Measurements from ENCODE around the gene CD5L. TPM values are rescaled to one million over a fixed set of nuclear protein-coding genes. Genes with fewer than 3 reads are reported as not detected.

Gene CD5L
- total RNA-seq, 1 experiment from 2014 or later = not detected

GRCh38 chr1:157831968-157832626, 9.5 kb downstream of the CD5L start:
- CTCF ChIA-PET = no interaction called here
- peaks cover 60% of the 10 kb centered on the region for H3K27me3 ChIP-seq (ENCODE audit: low read length)
- POLR2A ChIA-PET (ENCODE audit: unreplicated experiment) = no interaction called here
- H4K20me1 ChIP-seq (ENCODE audit: low read length) = no peaks in the 10 kb centered on the region
- no peak for DNase-seq
- H3F3A ChIP-seq (ENCODE audit: low read length, unreplicated experiment) = no peaks in the 10 kb centered on the region
- no peak overlapping the region for H3K4me3 ChIP-seq (ENCODE audit: low read length)
- H3K4me1 ChIP-seq (ENCODE audit: insufficient read depth, low read length) = no peaks in the 10 kb centered on the region
- H3K79me2 ChIP-seq (ENCODE audit: low read length) = no peaks in the 10 kb centered on the region
- intact Hi-C loops (cut with micrococcal nuclease) = no loop called here
- H3K36me3 ChIP-seq (ENCODE audit: low read depth, low read length) = no peaks in the 10 kb centered on the region
- BruUV-seq (replicated peaks) = no TSS peak
- TF ChIP-seq EZH2 (IDR thresholded peaks at IDR 0.05; ENCODE audit: low read length, unreplicated experiment) = no peak
- ATAC-seq = no peak
- H2AFZ ChIP-seq (ENCODE audit: low read length) = no peak overlapping the region
- no peaks in the 10 kb centered on the region for H3K9me3 ChIP-seq (ENCODE audit: low read length)
- no peak overlapping the region for H3K27ac ChIP-seq (ENCODE audit: low read length)
- H3K4me2 ChIP-seq (ENCODE audit: low read length) = no peak overlapping the region
- H3K9me2 ChIP-seq (replicated peaks; ENCODE audit: low read length) = no peaks in the 10 kb centered on the region
- H3K9ac ChIP-seq (ENCODE audit: low read length) = no peak overlapping the region

GRCh38 chr1:157830887-157831286, 10.7 kb downstream of the CD5L start:
- Histone ChIP-seq H3K9ac (ENCODE audit: low read length) (no peak overlapping the region), H3K4me2 (ENCODE audit: low read length) (no peak overlapping the region), H3K27me3 (ENCODE audit: low read length) (peaks cover 47% of the 10 kb centered on the region), H3K9me2 (replicated peaks; ENCODE audit: low read length) (no peaks in the 10 kb centered on the region), H3K36me3 (ENCODE audit: low read depth, low read length) (no peaks in the 10 kb centered on the region), H3K9me3 (ENCODE audit: low read length) (no peaks in the 10 kb centered on the region), H4K20me1 (ENCODE audit: low read length) (no peaks in the 10 kb centered on the region), H3K4me3 (ENCODE audit: low read length) (no peak overlapping the region), H3K4me1 (ENCODE audit: insufficient read depth, low read length) (no peaks in the 10 kb centered on the region), H3F3A (ENCODE audit: low read length, unreplicated experiment) (no peaks in the 10 kb centered on the region), H3K27ac (ENCODE audit: low read length) (no peak overlapping the region), H2AFZ (ENCODE audit: low read length) (no peak overlapping the region), H3K79me2 (ENCODE audit: low read length) (no peaks in the 10 kb centered on the region)
- BruUV-seq (replicated peaks) = no TSS peak
- POLR2A ChIA-PET (ENCODE audit: unreplicated experiment) = no interaction called here
- intact Hi-C loops (cut with micrococcal nuclease) = no loop called here
- CTCF ChIA-PET = no interaction called here
- DNase-seq (no peak), ATAC-seq (no peak)
- no peak for TF ChIP-seq EZH2 (IDR thresholded peaks at IDR 0.05; ENCODE audit: low read length, unreplicated experiment)
- no peak for TF ChIP-seq EZH2phosphoT487 (IDR thresholded peaks at IDR 0.05; ENCODE audit: borderline replicate concordance, low read length)
- TF ChIP-seq CTCF (conservative IDR thresholded peaks at IDR 0.05; ENCODE audit: low read depth, low read length) = no peak

- intact Hi-C loops (cut with micrococcal nuclease) = no loop called here
- H3K9me3 ChIP-seq (ENCODE audit: low read length) = no peaks in the 10 kb centered on the region
- TF ChIP-seq EZH2 (IDR thresholded peaks at IDR 0.05; ENCODE audit: low read length, unreplicated experiment) (no peak), EZH2phosphoT487 (IDR thresholded peaks at IDR 0.05; ENCODE audit: borderline replicate concordance, low read length) (no peak), CTCF (conservative IDR thresholded peaks at IDR 0.05; ENCODE audit: low read depth, low read length) (no peak)
- BruUV-seq (replicated peaks) = no TSS peak
- no peaks in the 10 kb centered on the region for H3K36me3 ChIP-seq (ENCODE audit: low read depth, low read length)
- ChIA-PET CTCF (interaction anchor here (0.5 kb wide), 1 partner anchor 249 kb away, joined by 3 read pairs; no protein-coding TSS in a partner anchor), POLR2A (ENCODE audit: unreplicated experiment) (no interaction called here)
- H3K27me3 ChIP-seq (ENCODE audit: low read length) = peaks cover 46% of the 10 kb centered on the region
- no peaks in the 10 kb centered on the region for H4K20me1 ChIP-seq (ENCODE audit: low read length)
- H3K9me2 ChIP-seq (replicated peaks; ENCODE audit: low read length) = no peaks in the 10 kb centered on the region
- H3K27ac ChIP-seq (ENCODE audit: low read length) = no peak overlapping the region
- no peaks in the 10 kb centered on the region for H3F3A ChIP-seq (ENCODE audit: low read length, unreplicated experiment)
- ATAC-seq (no peak), DNase-seq (no peak)
- no peak overlapping the region for H2AFZ ChIP-seq (ENCODE audit: low read length)
- H3K9ac ChIP-seq (ENCODE audit: low read length) = no peak overlapping the region
- H3K4me3 ChIP-seq (ENCODE audit: low read length) = no peak overlapping the region
- no peaks in the 10 kb centered on the region for H3K4me1 ChIP-seq (ENCODE audit: insufficient read depth, low read length)
- no peaks in the 10 kb centered on the region for H3K79me2 ChIP-seq (ENCODE audit: low read length)
- H3K4me2 ChIP-seq (ENCODE audit: low read length) = no peak overlapping the region
Measured at GRCh38 chr1:157829711-157830110, 11.9 kb downstream of the CD5L start.
